SW480 (cell line): Measurements from ENCODE around the gene MOK.

Source experiments
- DNase-seq: peaks from one replicate; pipeline ENCODE4 v3.0.0-alpha.2; 2016; ENCODE audit warnings: low spot score

MOK gene

DNA sequence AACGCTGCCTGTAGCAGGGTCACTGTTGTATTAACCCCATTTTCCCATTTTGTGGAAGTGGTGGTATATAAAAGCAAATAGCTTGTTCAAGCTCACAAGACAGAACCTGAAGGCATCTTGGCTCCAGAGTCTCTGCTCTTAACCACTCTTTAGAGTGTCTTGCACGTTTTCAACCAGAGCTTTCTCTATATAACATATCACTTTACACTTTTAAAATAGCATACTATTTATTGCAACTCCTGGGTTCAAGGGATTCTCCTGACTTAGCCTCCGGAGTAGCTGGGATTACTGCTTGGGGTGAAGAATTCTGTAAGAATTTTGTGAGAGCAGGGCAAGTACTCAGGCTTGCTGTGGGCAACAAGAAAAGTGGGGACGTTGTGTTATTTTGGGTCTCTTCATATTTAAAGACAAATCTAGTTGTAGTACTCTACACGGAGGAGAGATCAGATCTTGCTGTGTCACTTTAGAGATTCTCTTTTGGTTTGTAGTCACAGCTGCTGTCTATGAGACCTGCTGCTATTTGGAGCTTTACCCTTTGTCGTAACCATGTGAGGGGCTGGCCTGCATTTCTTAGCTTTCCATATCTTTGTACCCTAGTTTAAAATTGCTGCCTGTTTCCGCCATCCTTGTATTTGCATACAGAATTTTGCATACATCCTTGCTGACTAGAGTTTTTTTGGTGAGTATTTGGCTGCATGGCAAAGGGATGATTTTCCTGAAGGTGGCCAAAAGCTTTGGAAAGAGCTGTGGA lies 124.5 kb downstream of the MOK start:
- DNase-seq: no peak
